Measurements from ENCODE around the gene CHMP5. TPM values are rescaled to one million over a fixed set of nuclear protein-coding genes. Genes with fewer than 3 reads are reported as not detected.

CHMP5 gene
- total and polyA plus RNA-seq, 10 of the 15 experiments (the other 5 are each of a cell fraction or from before 2014, with no cell fraction given): 40.3 to 179 (median 78.6) TPM

DNA sequence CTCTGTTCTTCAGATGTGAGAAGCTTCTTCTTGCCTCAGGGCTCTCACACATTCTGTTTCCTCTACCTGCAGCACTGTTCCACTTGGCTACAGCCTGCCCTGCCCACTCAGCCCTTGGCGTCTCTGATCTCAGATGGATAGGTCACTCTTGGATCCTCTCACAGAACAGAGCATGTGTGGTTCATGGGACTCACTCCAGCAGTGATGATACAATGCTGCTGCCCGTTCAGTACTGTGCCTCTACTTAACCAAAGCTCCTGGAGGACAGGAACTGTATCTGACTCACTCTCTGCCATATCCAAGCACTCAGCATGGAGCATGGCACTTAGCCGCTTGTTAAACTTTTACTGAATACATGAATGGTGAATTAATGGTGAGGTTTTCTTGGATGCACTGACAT, 28.3 kb upstream of the CHMP5 start:
- Histone ChIP-seq H3K4me2 (ENCODE audit: control insufficient read depth, insufficient read depth) (no peak overlapping the region), H3K9ac (ENCODE audit: control insufficient read depth, insufficient read depth, low read length) (no peak overlapping the region), H3K4me3 (no peak overlapping the region), H3K9me3 (replicated peaks; ENCODE audit: control insufficient read depth, insufficient read depth, low read length) (no peaks in the 10 kb centered on the region), H3K79me2 (ENCODE audit: control insufficient read depth, insufficient read depth, low read length) (no peaks in the 10 kb centered on the region), H3K4me1 (ENCODE audit: control insufficient read depth, insufficient read depth, low read length) (no peaks in the 10 kb centered on the region), H3K36me3 (ENCODE audit: control insufficient read depth in 2 of 2, insufficient read depth in 2 of 2, low read length in 1 of 2) (no peaks in the 10 kb centered on the region), H4K20me1 (ENCODE audit: control insufficient read depth, insufficient read depth) (no peaks in the 10 kb centered on the region), H3K27me3 (replicated peaks in 1 of 2; ENCODE audit: control insufficient read depth in 2 of 2, insufficient read depth in 2 of 2, low read length in 1 of 2) (0 out of 4 replicates have a peak, but pooled peaks cover 0 to 1% of the 10 kb centered on the region in 2 experiments), H3K27ac (ENCODE audit: control insufficient read depth, insufficient read depth) (no peak overlapping the region), H2AFZ (ENCODE audit: control insufficient read depth, low read depth, low read length) (no peak overlapping the region)
- WGBS (ENCODE audit: insufficient coverage, insufficient replicate concordance, low lambda C conversion rate, missing lambda C conversion rate): 48% methylated on average over 3 of the region's 3 CpGs
- FAIRE-seq: no peak
- in situ Hi-C loops (cut with MboI): no loop called here
- TF ChIP-seq HCFC1 (IDR thresholded peaks at IDR 0.05; ENCODE audit: low read length) (no peak), POLR2AphosphoS2 (IDR thresholded peaks at IDR 0.05; ENCODE audit: low read depth, low read length) (no peak), ZNF217 (IDR thresholded peaks at IDR 0.05) (no peak), PAX8 (IDR thresholded peaks at IDR 0.05) (no peak), MYC (IDR thresholded peaks at IDR 0.05; ENCODE audit: insufficient read depth, insufficient read length, insufficient replicate concordance, low read length, severe bottlenecking) (no peak), RFX5 (IDR thresholded peaks at IDR 0.05; ENCODE audit: low read depth, low read length) (no peak), SMARCA5 (IDR thresholded peaks at IDR 0.05) (no peak), NFXL1 (IDR thresholded peaks at IDR 0.05; ENCODE audit: borderline replicate concordance) (no peak), POLR2A (IDR thresholded peaks at IDR 0.05; ENCODE audit: low read depth, low read length) (no peak), WRNIP1 (IDR thresholded peaks at IDR 0.05; ENCODE audit: borderline replicate concordance, low read depth, low read length) (no peak)
- TF ChIP-seq, protein P1, sequence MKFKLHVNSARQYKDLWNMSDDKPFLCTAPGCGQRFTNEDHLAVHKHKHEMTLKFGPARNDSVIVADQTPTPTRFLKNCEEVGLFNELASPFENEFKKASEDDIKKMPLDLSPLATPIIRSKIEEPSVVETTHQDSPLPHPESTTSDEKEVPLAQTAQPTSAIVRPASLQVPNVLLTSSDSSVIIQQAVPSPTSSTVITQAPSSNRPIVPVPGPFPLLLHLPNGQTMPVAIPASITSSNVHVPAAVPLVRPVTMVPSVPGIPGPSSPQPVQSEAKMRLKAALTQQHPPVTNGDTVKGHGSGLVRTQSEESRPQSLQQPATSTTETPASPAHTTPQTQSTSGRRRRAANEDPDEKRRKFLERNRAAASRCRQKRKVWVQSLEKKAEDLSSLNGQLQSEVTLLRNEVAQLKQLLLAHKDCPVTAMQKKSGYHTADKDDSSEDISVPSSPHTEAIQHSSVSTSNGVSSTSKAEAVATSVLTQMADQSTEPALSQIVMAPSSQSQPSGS (IDR thresholded peaks at IDR 0.05; ENCODE audit: low read length): no peak
- TF ChIP-seq, protein P2, sequence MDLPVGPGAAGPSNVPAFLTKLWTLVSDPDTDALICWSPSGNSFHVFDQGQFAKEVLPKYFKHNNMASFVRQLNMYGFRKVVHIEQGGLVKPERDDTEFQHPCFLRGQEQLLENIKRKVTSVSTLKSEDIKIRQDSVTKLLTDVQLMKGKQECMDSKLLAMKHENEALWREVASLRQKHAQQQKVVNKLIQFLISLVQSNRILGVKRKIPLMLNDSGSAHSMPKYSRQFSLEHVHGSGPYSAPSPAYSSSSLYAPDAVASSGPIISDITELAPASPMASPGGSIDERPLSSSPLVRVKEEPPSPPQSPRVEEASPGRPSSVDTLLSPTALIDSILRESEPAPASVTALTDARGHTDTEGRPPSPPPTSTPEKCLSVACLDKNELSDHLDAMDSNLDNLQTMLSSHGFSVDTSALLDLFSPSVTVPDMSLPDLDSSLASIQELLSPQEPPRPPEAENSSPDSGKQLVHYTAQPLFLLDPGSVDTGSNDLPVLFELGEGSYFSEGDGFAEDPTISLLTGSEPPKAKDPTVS (IDR thresholded peaks at IDR 0.05; ENCODE audit: low read depth, low read length): no peak
- BruUV-seq (replicated peaks): no TSS peak
- ChIA-PET CTCF (interaction anchor here (0.8 to 4.0 kb wide), 4 partner anchors 11 to 655 kb away, joined by 3 to 21 read pairs (median 3); no protein-coding TSS in a partner anchor), POLR2A (no interaction called here), SMC1A (ENCODE audit: uncharacterized antibody, unreplicated experiment) (no interaction called here), RAD21 (ENCODE audit: unreplicated experiment) (interaction anchor here (1.3 kb wide), 1 partner anchor 10 kb away, joined by 6 read pairs; no protein-coding TSS in a partner anchor)
- intact Hi-C loops (cut with micrococcal nuclease; ENCODE audit: unreplicated experiment): no loop called here
- DNase-seq (ENCODE audit: low read depth, low spot score): no peak
- ATAC-seq: peak; percentile 40; the same call in 2 of the 3 replicates
